ENCODE measurements around the gene GRM7. TPM values are rescaled to one million over a fixed set of nuclear protein-coding genes. Genes with fewer than 3 reads are reported as not detected.

The GRM7 gene
- total and polyA plus RNA-seq, 2 of the 4 experiments (the other 2 are of a cell fraction), result not detected

- H2BK15ac ChIP-seq (ENCODE audit: low read depth, low read length), result no peak overlapping the region
- DNase-seq, result no peak
- ATAC-seq (ENCODE audit: low read depth), result no peak
- H3K27me3 ChIP-seq (ENCODE audit: control insufficient read depth, insufficient read depth, low read length), result no peaks in the 10 kb centered on the region
- no peak overlapping the region for H2AK5ac ChIP-seq (ENCODE audit: low read depth, low read length)
- CTCF ChIA-PET, result no interaction called here
- H3K14ac ChIP-seq (replicated peaks; ENCODE audit: low read depth, low read length), result no peak overlapping the region
- H4K20me1 ChIP-seq (ENCODE audit: insufficient read depth, low read length), result no peaks in the 10 kb centered on the region
- no peak overlapping the region for H4K91ac ChIP-seq (ENCODE audit: insufficient read depth, low read depth, low read length)
- H3K4me3 ChIP-seq (ENCODE audit: insufficient read depth, low read depth, low read length), result no peak overlapping the region
- no peaks in the 10 kb centered on the region for H3K79me1 ChIP-seq (ENCODE audit: low read depth in 1 of 2, low read length in 2 of 2)
- no peaks in the 10 kb centered on the region; the same call in 1 of the 2 replicates for H3K9me3 ChIP-seq (ENCODE audit: control insufficient read depth, insufficient read depth, low read length)
- H2AK9ac ChIP-seq (replicated peaks; ENCODE audit: low read depth, low read length, poor library complexity), result no peak overlapping the region
- intact Hi-C loops (cut with micrococcal nuclease) (no loop called here), dilution Hi-C loops (cut with HindIII; ENCODE audit: low sequenced_read_pairs, unreplicated experiment) (no loop called here), in situ Hi-C loops (cut with MboI; ENCODE audit: low sequenced_read_pairs) (no loop called here)
- no peaks in the 10 kb centered on the region for H3K36me3 ChIP-seq (ENCODE audit: control insufficient read depth, insufficient read depth, low read length)
- WGBS, 2 experiments (ENCODE audit: extremely low coverage in 2 of 2, insufficient read length in 1 of 2), result no CpG with 5 or more reads among the region's 3 CpGs
- no peak overlapping the region for H2AFZ ChIP-seq (replicated peaks; ENCODE audit: low read length, poor library complexity)
- no peak overlapping the region for H2BK20ac ChIP-seq (ENCODE audit: low read depth, low read length)
- no peak overlapping the region for H3K9ac ChIP-seq (ENCODE audit: low read depth, low read length)
- H4K5ac ChIP-seq (ENCODE audit: low read depth, low read length), result no peak overlapping the region
- H3K56ac ChIP-seq (ENCODE audit: extremely low read depth, insufficient read depth, low read length), result no peak overlapping the region
- H3K27ac ChIP-seq (ENCODE audit: insufficient read depth, low read length), result no peak overlapping the region
- TF ChIP-seq USF2 (IDR thresholded peaks at IDR 0.05; ENCODE audit: low read depth, low read length) (no peak), NFE2L2 (IDR thresholded peaks at IDR 0.05; ENCODE audit: low read depth, low read length) (no peak), RFX5 (IDR thresholded peaks at IDR 0.05; ENCODE audit: low read depth, low read length) (no peak), POLR2A (IDR thresholded peaks at IDR 0.05; ENCODE audit: low read depth, low read length) (no peak), CTCF (conservative IDR thresholded peaks at IDR 0.05; ENCODE audit: low read depth, low read length) (no peak), MXI1 (IDR thresholded peaks at IDR 0.05; ENCODE audit: borderline replicate concordance, low read depth, low read length) (no peak), CHD1 (IDR thresholded peaks at IDR 0.05; ENCODE audit: low read depth, low read length) (no peak)
- no peak overlapping the region for H3K4me2 ChIP-seq (ENCODE audit: low read depth, low read length)
- no peak overlapping the region for H3K4ac ChIP-seq (ENCODE audit: low read depth, low read length)
- no peak overlapping the region for H2BK5ac ChIP-seq (ENCODE audit: low read depth, low read length, poor library complexity, severe bottlenecking)
- H2BK120ac ChIP-seq (ENCODE audit: low read depth, low read length), result no peak overlapping the region
- H3K9me1 ChIP-seq (ENCODE audit: insufficient read depth, low read length), result no peaks in the 10 kb centered on the region
- no peak overlapping the region for H4K8ac ChIP-seq (ENCODE audit: low read depth in 2 of 2, low read length in 2 of 2)
- no peak overlapping the region for H3K18ac ChIP-seq (ENCODE audit: low read depth, low read length)
- BruUV-seq (replicated peaks), result no TSS peak
- H3K23ac ChIP-seq (ENCODE audit: low read depth, low read length), result no peak overlapping the region
- POLR2A ChIA-PET (ENCODE audit: unreplicated experiment), result no interaction called here
- no peaks in the 10 kb centered on the region for H3K4me1 ChIP-seq (ENCODE audit: control insufficient read depth, insufficient read depth, low read length)
These were observed 51.3 kb downstream of the GRM7 start for GRCh38 chr3:6912240-6912639.

Measured in IMR-90 (cell line).